ENCODE measurements around the gene PIP5K1A. TPM values are rescaled to one million over a fixed set of nuclear protein-coding genes. Genes with fewer than 3 reads are reported as not detected.

The PIP5K1A gene
- total and polyA plus RNA-seq, 9 of the 15 experiments (the other 6 are each of a cell fraction or from before 2014, with no cell fraction given) = 1.9 to 42.4 (median 18.8) TPM

DNA sequence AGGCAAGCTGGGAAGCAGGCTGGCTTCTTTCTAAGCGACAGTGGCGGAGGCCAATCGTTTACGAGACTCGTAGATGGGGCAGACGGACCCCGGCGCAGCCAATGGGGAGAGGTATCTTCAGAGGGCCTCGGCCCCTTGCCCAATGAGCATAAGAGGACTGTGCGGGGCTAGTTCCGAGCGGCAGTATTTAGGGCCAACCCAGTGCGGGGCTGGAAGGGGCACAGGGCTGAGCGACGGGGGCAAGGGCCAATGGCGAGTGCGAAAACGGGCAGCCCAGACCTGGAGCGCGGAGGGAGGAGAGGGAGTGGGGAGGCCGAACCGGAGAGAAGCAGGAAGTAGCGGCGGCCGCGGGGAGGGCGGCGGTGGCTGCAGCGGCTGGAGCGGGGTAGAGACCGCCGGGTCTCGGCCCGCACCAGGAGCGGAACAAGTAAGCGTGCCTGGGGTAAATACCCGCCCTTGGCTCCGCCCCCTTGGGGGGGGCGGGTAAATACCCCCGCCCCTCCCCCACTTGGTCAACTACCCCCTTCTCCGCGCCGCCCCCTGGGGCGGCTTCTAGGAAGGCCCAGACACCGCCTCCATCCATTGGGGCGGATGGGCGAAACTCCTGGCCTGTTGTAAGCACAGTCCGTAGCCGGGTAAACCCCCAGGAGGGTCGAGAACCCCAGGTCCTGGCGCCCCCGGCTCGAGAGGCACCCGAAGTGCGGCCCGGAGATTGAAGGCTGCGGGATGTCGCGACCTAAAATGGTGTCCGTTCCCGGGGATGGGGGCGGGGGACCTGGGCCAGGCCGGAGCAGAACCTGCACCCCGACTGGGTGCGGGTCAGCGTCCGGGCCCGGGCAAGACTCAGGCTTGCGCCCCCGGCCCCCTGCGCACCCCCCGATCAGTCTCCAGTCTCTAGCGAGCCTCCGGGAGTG is 83.9 kb downstream of the PIP5K1A start, which contains the start of gene ZNF687 (continued):
- TF ChIP-seq ZBTB11 (CRISPR knock-in tag; IDR thresholded peaks at IDR 0.05) = peak in 1 of 3 experiments; percentile 26; a peak in 2 of 6 replicates
- peak; percentile 88; the same call in 1 of the 2 replicates for TF ChIP-seq KAT7 (CRISPR knock-in tag; IDR thresholded peaks at IDR 0.05; ENCODE audit: borderline replicate concordance)
- no peak; the same call in 1 of the 2 replicates for TF ChIP-seq CREB1 (IDR thresholded peaks at IDR 0.05)
- TF ChIP-seq CREB1 (CRISPR knock-in tag; IDR thresholded peaks at IDR 0.05) = 0 out of 2 replicates have a peak, but pooled peaks have one; percentile 6
- TF ChIP-seq MBD2 (IDR thresholded peaks at IDR 0.05; ENCODE audit: borderline replicate concordance, low read depth) = peak; percentile 100
- TF ChIP-seq, protein P1, sequence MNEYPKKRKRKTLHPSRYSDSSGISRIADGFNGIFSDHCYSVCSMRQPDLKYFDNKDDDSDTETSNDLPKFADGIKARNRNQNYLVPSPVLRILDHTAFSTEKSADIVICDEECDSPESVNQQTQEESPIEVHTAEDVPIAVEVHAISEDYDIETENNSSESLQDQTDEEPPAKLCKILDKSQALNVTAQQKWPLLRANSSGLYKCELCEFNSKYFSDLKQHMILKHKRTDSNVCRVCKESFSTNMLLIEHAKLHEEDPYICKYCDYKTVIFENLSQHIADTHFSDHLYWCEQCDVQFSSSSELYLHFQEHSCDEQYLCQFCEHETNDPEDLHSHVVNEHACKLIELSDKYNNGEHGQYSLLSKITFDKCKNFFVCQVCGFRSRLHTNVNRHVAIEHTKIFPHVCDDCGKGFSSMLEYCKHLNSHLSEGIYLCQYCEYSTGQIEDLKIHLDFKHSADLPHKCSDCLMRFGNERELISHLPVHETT (CRISPR knock-in tag; conservative IDR thresholded peaks at IDR 0.05 in 1 of 2, IDR thresholded peaks at IDR 0.05 in 1 of 2) = peak in 1 of 2 experiments; percentile 81; a peak in 2 of 4 replicates
- TF ChIP-seq SP2 (IDR thresholded peaks at IDR 0.05; ENCODE audit: extremely low read depth, low read depth, low read length, poor library complexity, severe bottlenecking) = peak; percentile 98
- TF ChIP-seq KDM5B (IDR thresholded peaks at IDR 0.05; ENCODE audit: insufficient replicate concordance, low read depth, low read length) = peak; percentile 65
- TF ChIP-seq ZNF408 (CRISPR knock-in tag; IDR thresholded peaks at IDR 0.05; ENCODE audit: low read depth) = no peak
- TF ChIP-seq PHF21A (IDR thresholded peaks at IDR 0.05; ENCODE audit: borderline replicate concordance, low read depth) = peak; percentile 28; the same call in 1 of the 2 replicates
- TF ChIP-seq JUN (IDR thresholded peaks at IDR 0.05; ENCODE audit: borderline replicate concordance, low read depth, low read length) = no peak
- no peak for TF ChIP-seq JUN (CRISPR knock-in tag; IDR thresholded peaks at IDR 0.05; ENCODE audit: borderline replicate concordance)
- peak in 2 of 3 experiments; percentile 75 to 86 for TF ChIP-seq YY1 (IDR thresholded peaks at IDR 0.05; ENCODE audit: borderline replicate concordance in 1 of 3, control insufficient read depth in 1 of 3, extremely low read depth in 1 of 3, insufficient read depth in 3 of 3, insufficient read length in 1 of 3, insufficient replicate concordance in 2 of 3, low read depth in 1 of 3, low read length in 2 of 3)
- no peak for TF ChIP-seq RAD21 (CRISPR knock-in tag; conservative IDR thresholded peaks at IDR 0.05 in 1 of 2, IDR thresholded peaks at IDR 0.05 in 1 of 2)
- TF ChIP-seq ZNF41 (CRISPR knock-in tag; conservative IDR thresholded peaks at IDR 0.05) = 0 out of 2 replicates have a peak, but pooled peaks have one; percentile 9
- peak; percentile 95 for TF ChIP-seq RBM25 (IDR thresholded peaks at IDR 0.05; ENCODE audit: low read depth, low read length, severe bottlenecking)
- peak; percentile 10; the same call in 1 of the 2 replicates for TF ChIP-seq ZKSCAN1 (IDR thresholded peaks at IDR 0.05; ENCODE audit: low read depth, low read length)
- TF ChIP-seq HNRNPL (IDR thresholded peaks at IDR 0.05; ENCODE audit: low read depth, low read length) = no peak
- TF ChIP-seq FOXP1 (CRISPR knock-in tag; IDR thresholded peaks at IDR 0.05) = peak; percentile 83; the same call in 1 of the 2 replicates

All from K562 (cell line).